Hematopoietic multipotent progenitor cell treated with erythropoietin and hydrocortisone succinate and interleukin-3 and kit ligand, for 15 days (in vitro differentiated cells): ENCODE data around the gene AP2B1.

Experiments used
- DNase-seq: peaks from one replicate; pipeline ENCODE4 v3.0.0-alpha.2; 2015; ENCODE audit warnings: low spot score

AP2B1 gene

GRCh38 chr17:35630530-35631148, 43.5 kb downstream of the AP2B1 start:
- no peak for DNase-seq

GRCh38 chr17:35641032-35641431, 53.9 kb downstream of the AP2B1 start:
- no peak for DNase-seq

- DNase-seq: peak; percentile 23
Observed at GRCh38 chr17:35645923-35646322, 58.8 kb downstream of the AP2B1 start.

GRCh38 chr17:35651467-35651866, 64.3 kb downstream of the AP2B1 start:
- no peak for DNase-seq

GRCh38 chr17:35653619-35654361, 66.7 kb downstream of the AP2B1 start:
- no peak for DNase-seq

- no peak for DNase-seq
Observed at GRCh38 chr17:35655303-35655702, 68.2 kb downstream of the AP2B1 start.

- DNase-seq: no peak
Observed at GRCh38 chr17:35660902-35661301, 73.8 kb downstream of the AP2B1 start.

GRCh38 chr17:35664685-35665084, 77.6 kb downstream of the AP2B1 start:
- no peak for DNase-seq

- DNase-seq: no peak
Observed at GRCh38 chr17:35665662-35666061, 78.5 kb downstream of the AP2B1 start.

- no peak for DNase-seq
Observed at GRCh38 chr17:35666070-35666469, 78.9 kb downstream of the AP2B1 start.

GRCh38 chr17:35666967-35667532, 79.9 kb downstream of the AP2B1 start:
- no peak for DNase-seq

- no peak for DNase-seq
Observed at GRCh38 chr17:35668802-35669201, 81.7 kb downstream of the AP2B1 start.

- DNase-seq: no peak
Observed at GRCh38 chr17:35674552-35674951, 87.4 kb downstream of the AP2B1 start.

- no peak for DNase-seq
Observed at GRCh38 chr17:35676441-35676840, 89.3 kb downstream of the AP2B1 start.

- no peak for DNase-seq
Observed at GRCh38 chr17:35679007-35679682, 92.0 kb downstream of the AP2B1 start.

- DNase-seq: no peak
Observed at GRCh38 chr17:35683591-35683990, 96.5 kb downstream of the AP2B1 start.

- no peak for DNase-seq
Observed at GRCh38 chr17:35684055-35684802, 97.1 kb downstream of the AP2B1 start.

GRCh38 chr17:35692512-35693210, 105.5 kb downstream of the AP2B1 start:
- no peak for DNase-seq

GRCh38 chr17:35693662-35694061, 106.5 kb downstream of the AP2B1 start:
- no peak for DNase-seq

- DNase-seq: peak; percentile 21
Observed at GRCh38 chr17:35694906-35695305, 107.8 kb downstream of the AP2B1 start.

- peak; percentile 34 for DNase-seq
Observed at GRCh38 chr17:35695613-35696012, 108.5 kb downstream of the AP2B1 start.

GRCh38 chr17:35698800-35699199, 111.7 kb downstream of the AP2B1 start:
- DNase-seq: no peak
